Activated B cell treated with CpG ODN at 0.5 μM for 24 hours (primary cell): ENCODE results near the gene ANO6. TPM values are rescaled to one million over a fixed set of nuclear protein-coding genes. Genes with fewer than 3 reads are reported as not detected.

Experiments
- ATAC-seq: fragments of 200-7000 bp; cut with Tn5 transposase; one replicate; pipeline ENCODE4 v1.10.0; 2021; ENCODE audit warnings: low read depth, mild to moderate bottlenecking, moderate library complexity
- CTCF ChIA-PET: fragments of 350-600 bp; sonication (Branson Sonifier 250); formaldehyde crosslinking; loops from one replicate; lab custom pipeline; 2021; ENCODE audit warnings: antibody characterized with exemption; lab: Charles Lee
- POLR2A ChIA-PET: fragments of 350-600 bp; sonication (Branson Sonifier 250); formaldehyde crosslinking; loops from one replicate; lab custom pipeline; 2021; ENCODE audit warnings: antibody characterized with exemption; lab: Charles Lee
- DNase-seq: peaks from one replicate; pipeline ENCODE4 v3.0.0; 2022
- H3K27ac Mint-ChIP-seq: one replicate; pipeline ENCODE4 v1.8.0; 2020; ENCODE audit warnings: mixed read lengths
- H3K27me3 Mint-ChIP-seq: one replicate; pipeline ENCODE4 v1.8.0; 2021; ENCODE audit warnings: mixed read lengths
- H3K36me3 Mint-ChIP-seq: one replicate; pipeline ENCODE4 v1.8.0; 2021; ENCODE audit warnings: low read depth, mixed read lengths
- H3K4me1 Mint-ChIP-seq: one replicate; pipeline ENCODE4 v1.8.0; 2021; ENCODE audit warnings: mixed read lengths
- H3K4me3 Mint-ChIP-seq: one replicate; pipeline ENCODE4 v1.8.0; 2020; ENCODE audit warnings: mild to moderate bottlenecking, mixed read lengths
- H3K9me3 Mint-ChIP-seq: one replicate; pipeline ENCODE4 v1.8.0; 2020; ENCODE audit warnings: mixed read lengths
- intact Hi-C: fragments of 100-400 bp; cut with micrococcal nuclease; formaldehyde crosslinking; loops from one replicate; pipeline ENCODE4 v1.15.1; 2024
- total RNA-seq: library from RNA; stranded (reverse); gene quantifications from 2 replicates; pipeline ENCODE4 v1.2.3, GENCODE V29; 2022
- TF ChIP-seq, protein P1 (sequence below): fragments of 200-600 bp; IDR thresholded peaks from one replicate; pipeline ENCODE4 v1.8.0; 2022; ENCODE audit warnings: antibody characterized with exemption, mild to moderate bottlenecking

ANO6 gene
- total RNA-seq, 1 donor from 2014 or later: 16.3 TPM

DNA sequence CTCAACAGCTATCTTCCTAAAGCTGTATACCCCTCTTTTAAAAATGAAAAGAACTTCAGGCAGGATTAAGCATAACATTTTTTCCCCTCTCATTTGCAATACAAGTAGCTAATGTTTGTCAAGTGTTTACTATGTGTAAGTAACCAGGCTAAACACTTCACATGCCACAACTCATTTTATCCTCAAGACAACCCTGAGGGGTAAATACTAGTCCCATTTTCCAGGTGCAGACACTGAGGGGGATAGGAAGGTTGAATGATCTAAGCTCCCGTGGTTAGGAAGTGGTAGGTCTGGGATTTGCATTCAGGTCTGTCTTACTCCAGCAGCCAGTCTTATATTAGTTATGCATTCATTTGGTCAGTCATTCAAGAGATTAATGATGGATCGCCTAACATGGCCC, 70.7 kb downstream of the ANO6 start:
- DNase-seq (no peak), ATAC-seq (no peak)
- ChIA-PET CTCF (no interaction called here), POLR2A (no interaction called here)
- H3K27ac Mint-ChIP-seq: no peak overlapping the region
- H3K36me3 Mint-ChIP-seq: peaks cover 9% of the 10 kb centered on the region
- H3K4me1 Mint-ChIP-seq: peaks cover 26% of the 10 kb centered on the region
- no peak overlapping the region for H3K4me3 Mint-ChIP-seq
- no peaks in the 10 kb centered on the region for H3K9me3 Mint-ChIP-seq
- H3K27me3 Mint-ChIP-seq: no peaks in the 10 kb centered on the region
- TF ChIP-seq, protein P1, sequence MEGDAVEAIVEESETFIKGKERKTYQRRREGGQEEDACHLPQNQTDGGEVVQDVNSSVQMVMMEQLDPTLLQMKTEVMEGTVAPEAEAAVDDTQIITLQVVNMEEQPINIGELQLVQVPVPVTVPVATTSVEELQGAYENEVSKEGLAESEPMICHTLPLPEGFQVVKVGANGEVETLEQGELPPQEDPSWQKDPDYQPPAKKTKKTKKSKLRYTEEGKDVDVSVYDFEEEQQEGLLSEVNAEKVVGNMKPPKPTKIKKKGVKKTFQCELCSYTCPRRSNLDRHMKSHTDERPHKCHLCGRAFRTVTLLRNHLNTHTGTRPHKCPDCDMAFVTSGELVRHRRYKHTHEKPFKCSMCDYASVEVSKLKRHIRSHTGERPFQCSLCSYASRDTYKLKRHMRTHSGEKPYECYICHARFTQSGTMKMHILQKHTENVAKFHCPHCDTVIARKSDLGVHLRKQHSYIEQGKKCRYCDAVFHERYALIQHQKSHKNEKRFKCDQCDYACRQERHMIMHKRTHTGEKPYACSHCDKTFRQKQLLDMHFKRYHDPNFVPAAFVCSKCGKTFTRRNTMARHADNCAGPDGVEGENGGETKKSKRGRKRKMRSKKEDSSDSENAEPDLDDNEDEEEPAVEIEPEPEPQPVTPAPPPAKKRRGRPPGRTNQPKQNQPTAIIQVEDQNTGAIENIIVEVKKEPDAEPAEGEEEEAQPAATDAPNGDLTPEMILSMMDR: no peak
- intact Hi-C loops: no loop called here

DNA sequence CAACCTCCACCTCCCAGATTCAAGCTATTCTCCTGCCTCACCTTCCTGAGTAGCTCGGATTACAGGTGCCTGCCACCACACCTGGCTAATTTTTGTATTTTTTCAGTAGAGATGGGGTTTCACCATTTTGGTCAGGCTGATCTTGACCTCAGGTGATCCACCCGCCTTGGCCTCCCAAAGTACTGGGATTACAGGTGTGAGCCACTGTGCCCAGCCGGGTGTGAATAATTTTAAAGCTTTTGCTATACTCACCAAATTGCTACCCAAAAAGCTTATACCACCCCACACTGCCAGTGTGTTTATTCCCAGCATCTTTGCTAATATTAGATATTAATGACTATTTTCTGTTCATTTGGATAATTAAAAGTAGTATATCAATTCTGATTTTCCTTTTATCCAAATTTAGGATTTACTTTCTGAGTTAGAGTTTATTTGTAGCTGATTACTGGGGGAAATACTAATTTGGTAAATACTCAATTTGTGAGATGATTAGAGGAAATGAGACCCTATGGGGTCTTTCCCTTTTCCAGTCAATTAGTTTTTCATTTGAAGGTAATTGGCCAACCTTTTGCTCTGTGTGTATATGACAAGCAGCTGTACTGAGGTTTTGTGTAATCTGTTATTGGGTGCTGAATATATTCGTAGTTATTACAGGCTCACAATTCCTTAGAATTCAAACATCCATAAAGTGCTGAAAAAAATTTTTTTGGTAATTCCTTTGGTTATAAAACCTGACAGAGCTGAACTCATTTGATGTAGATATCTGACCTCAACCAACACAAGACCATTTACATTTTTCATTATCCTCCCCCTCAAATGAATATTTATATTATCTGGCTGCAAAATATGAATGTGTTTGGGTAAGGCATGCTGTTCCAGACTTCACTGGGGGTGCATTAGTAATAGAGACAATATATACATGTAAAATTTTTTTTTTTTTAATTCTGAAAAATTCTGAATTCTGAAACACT, 73.6 kb downstream of the ANO6 start:
- Mint-ChIP-seq H3K27ac (no peak overlapping the region), H3K27me3 (no peaks in the 10 kb centered on the region), H3K36me3 (no peaks in the 10 kb centered on the region), H3K4me3 (no peak overlapping the region), H3K4me1 (peaks cover 36% of the 10 kb centered on the region), H3K9me3 (no peaks in the 10 kb centered on the region)
- TF ChIP-seq, protein P1: no peak
- intact Hi-C loops: no loop called here
- ChIA-PET CTCF (no interaction called here), POLR2A (no interaction called here)
- DNase-seq: no peak
- no peak for ATAC-seq

DNA sequence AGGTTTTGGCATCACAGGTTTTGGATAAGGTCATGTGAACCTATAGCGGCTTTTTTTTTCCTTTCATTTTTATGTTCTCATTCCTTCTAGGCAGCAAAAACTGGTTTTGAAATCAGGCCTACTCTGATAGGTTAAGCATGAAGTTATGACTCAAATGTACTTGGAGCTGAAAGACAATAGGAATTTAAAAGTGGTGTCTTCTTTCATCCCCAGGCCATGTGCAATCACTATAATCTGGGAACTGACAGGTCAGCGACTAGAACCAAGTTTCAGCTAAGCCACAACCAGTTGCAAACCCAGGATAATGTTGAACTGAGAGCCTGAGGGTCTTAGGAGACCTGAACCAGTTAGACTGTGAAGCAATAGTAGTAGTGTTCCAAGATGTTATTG, 74.3 kb downstream of the ANO6 start:
- H3K27me3 Mint-ChIP-seq: no peaks in the 10 kb centered on the region
- intact Hi-C loops: no loop called here
- no peak overlapping the region for H3K27ac Mint-ChIP-seq
- H3K9me3 Mint-ChIP-seq: no peaks in the 10 kb centered on the region
- ChIA-PET CTCF (no interaction called here), POLR2A (no interaction called here)
- TF ChIP-seq, protein P1: no peak
- no peak for ATAC-seq
- no peak for DNase-seq
- peaks cover 36% of the 10 kb centered on the region for H3K4me1 Mint-ChIP-seq
- H3K4me3 Mint-ChIP-seq: no peak overlapping the region
- no peaks in the 10 kb centered on the region for H3K36me3 Mint-ChIP-seq

DNA sequence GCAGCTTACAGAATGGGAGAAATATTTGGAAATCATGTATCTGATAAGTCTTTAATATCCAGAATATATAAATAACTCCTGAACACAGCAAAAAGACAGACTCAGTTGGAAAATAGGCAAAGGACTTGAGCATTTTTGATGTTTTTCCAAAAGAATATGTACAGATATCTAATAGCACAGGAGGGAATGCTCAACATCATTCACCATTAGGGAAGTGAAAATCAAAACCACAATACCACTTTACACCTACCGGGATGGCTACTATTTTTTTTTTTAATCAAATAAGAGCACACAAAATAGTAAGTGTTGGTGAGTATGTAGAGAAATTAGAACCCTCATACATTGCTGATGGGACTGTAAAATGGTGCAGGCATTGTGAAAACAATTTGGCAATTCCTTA, 75.6 kb downstream of the ANO6 start:
- ChIA-PET POLR2A (interaction anchor here (0.7 kb wide), 1 partner anchor 121 kb away, joined by 5 read pairs; no protein-coding TSS in a partner anchor), CTCF (no interaction called here)
- no peaks in the 10 kb centered on the region for H3K27me3 Mint-ChIP-seq
- TF ChIP-seq, protein P1: no peak
- no peaks in the 10 kb centered on the region for H3K36me3 Mint-ChIP-seq
- intact Hi-C loops: no loop called here
- H3K4me3 Mint-ChIP-seq: no peak overlapping the region
- peaks cover 31% of the 10 kb centered on the region for H3K4me1 Mint-ChIP-seq
- no peaks in the 10 kb centered on the region for H3K9me3 Mint-ChIP-seq
- H3K27ac Mint-ChIP-seq: no peak overlapping the region
- ATAC-seq (no peak), DNase-seq (no peak)

DNA sequence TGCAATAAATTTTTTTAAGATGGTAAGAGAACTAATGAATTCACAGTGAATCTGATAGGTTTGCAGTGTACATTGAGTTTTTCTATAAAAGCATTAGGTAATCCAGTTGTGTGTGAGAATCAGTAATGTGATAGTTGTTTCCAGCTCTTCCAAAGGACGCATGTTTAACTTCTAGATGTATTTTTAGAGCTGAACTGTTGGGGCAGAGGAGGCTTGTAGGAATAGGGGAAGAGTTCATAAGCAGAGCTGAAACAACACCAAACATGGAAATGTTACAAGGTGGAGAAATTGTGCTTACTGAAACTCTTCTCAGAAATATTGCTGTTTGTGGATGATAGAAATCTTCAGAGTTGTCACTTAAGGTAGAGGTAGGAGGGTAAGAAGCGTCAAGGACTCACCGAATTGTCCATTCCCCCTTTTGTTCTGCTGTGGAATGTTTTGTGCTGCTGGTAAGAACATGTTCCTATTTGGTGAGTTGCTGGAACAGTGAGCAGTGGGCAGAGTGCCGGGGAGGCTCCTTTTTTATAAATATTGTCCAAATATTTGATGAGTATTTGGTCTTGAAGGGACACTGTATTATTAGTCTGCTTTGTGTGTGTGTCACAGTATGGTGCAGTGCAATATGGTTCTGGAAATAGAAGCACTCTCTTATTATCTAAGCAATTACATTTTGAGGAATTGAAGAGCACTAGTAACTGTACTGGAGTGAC, 76.7 kb downstream of the ANO6 start:
- ATAC-seq (no peak), DNase-seq (no peak)
- no peak overlapping the region for H3K27ac Mint-ChIP-seq
- H3K36me3 Mint-ChIP-seq: no peaks in the 10 kb centered on the region
- H3K4me1 Mint-ChIP-seq: peaks cover 24% of the 10 kb centered on the region
- H3K4me3 Mint-ChIP-seq: no peak overlapping the region
- CTCF ChIA-PET: no interaction called here
- intact Hi-C loops: no loop called here
- H3K9me3 Mint-ChIP-seq: no peaks in the 10 kb centered on the region
- no peaks in the 10 kb centered on the region for H3K27me3 Mint-ChIP-seq
- TF ChIP-seq, protein P1: no peak
- POLR2A ChIA-PET: no interaction called here
